NCI-H1105 (cell line): ENCODE measurements around the gene IFTAP.

Experiments used
- DNase-seq: peaks from one replicate; lab custom pipeline; 2025; lab: John Stamatoyannopoulos, UW

IFTAP gene, protein sequence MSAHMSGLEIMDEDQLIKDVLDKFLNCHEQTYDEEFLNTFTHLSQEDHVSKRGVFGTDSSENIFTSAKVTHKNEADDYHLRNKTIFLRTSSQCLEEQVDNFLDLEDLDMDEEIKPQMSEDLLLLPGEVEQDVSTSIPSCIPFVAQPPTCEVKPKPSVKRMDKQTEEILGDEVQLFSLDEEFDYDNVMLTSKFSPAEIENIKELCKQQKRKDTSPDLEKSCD

DNA sequence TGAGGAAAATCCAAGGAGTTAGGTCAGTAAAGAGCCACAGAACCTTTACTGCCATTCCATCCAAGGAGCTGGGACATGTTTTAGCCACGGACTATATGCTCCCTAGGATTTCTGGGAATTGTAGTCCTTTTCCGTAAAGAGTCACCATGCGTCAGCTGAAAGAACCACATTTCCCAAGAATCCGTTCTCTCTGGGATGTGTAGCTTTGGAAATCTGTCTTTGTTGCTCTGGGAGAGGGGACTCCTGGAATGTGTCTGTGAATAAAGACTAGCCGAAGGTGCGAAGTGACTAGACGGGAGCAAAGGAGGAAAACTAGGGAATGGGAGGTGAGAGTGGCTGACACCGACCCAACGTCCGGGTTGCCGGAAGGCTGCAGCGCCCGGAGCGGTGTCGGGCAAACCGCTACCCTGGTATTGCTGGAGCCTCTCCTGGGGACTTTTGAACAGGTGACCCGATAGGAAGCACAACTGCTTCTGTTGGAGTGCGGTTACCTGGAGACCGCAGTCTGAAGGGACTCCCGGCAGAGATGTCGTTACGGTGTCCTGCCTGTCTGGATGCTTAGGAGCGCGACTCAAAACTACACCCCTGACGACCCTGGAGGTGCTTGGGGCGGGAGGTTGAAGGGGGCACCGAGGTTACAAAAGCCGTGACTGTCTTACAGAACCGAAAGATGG, at the start of gene IFTAP:
Gene IFTAP (plus strand): TSS at position 187 of the 674 bp plus-strand sequence. CDS start 15,602 bp downstream, outside the sequence.
- peak; percentile 83 for DNase-seq

DNA sequence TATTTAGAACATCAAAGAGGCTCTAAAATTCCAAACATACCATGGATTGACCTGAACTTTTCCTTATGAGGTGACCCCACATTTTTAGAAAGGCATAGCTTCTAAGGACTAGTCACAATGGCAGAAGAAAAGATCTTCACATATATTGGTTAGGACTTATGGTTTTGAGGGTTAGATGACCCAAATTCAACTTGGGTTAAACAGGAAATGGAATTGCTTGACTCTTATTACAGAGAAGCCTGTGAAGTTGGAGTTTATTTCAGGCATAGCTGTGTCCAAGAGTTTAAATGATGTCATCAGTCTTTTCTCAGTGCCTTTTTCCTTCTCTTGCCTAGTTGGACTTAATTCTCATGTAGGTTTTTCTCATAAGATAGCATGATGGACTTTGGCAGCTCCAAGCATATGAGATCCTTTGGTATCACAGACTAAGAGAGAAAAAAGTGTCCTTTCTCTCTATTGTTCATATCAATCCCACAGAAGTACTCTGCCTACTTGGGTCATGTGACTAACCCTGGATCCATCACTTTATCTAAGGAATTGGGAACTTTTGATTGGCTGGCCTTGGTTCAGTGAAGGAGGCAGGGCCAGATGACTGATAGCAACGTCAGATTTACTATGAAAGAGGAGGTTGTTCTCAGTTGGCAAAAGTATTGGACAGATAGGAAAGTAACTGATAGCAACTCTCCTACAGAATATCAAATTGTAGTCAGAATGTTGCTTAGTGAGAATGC, 43.8 kb upstream of the IFTAP start:
- no peak for DNase-seq

DNA sequence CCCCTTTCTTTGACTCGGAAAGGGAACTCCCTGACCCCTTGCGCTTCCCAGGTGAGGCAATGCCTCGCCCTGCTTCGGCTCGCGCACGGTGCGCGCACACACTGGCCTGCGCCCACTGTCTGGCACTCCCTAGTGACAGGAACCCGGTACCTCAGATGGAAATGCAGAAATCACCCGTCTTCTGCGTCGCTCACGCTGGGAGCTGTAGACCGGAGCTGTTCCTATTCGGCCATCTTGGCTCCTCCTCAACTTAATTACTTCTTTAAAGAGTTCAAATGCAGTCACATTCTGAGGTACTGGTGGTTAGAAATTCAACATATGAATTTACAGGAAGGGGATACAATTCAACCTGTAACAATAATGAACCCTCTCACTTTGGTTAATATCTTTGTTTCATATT, 36.9 kb upstream of the IFTAP start:
- peak; percentile 5 for DNase-seq

DNA sequence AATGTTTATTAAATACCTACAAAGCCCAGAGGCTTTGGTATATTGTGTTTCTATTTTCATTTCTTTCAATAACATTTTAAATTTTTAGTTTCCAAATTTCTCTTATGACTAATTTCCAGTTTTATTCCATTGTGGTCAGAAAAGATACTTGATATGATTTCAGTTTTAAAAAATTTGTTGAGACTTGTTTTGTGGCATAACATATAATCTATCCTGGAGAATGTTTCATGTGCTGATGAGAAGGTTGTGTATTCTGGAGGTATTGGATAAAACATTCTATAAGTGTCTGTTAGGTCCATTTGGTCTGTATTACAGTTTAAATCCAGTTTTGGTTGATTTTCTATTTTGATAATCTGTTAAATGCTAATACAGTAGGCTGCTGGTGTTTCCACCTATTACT, 36.3 kb upstream of the IFTAP start:
- no peak for DNase-seq

DNA sequence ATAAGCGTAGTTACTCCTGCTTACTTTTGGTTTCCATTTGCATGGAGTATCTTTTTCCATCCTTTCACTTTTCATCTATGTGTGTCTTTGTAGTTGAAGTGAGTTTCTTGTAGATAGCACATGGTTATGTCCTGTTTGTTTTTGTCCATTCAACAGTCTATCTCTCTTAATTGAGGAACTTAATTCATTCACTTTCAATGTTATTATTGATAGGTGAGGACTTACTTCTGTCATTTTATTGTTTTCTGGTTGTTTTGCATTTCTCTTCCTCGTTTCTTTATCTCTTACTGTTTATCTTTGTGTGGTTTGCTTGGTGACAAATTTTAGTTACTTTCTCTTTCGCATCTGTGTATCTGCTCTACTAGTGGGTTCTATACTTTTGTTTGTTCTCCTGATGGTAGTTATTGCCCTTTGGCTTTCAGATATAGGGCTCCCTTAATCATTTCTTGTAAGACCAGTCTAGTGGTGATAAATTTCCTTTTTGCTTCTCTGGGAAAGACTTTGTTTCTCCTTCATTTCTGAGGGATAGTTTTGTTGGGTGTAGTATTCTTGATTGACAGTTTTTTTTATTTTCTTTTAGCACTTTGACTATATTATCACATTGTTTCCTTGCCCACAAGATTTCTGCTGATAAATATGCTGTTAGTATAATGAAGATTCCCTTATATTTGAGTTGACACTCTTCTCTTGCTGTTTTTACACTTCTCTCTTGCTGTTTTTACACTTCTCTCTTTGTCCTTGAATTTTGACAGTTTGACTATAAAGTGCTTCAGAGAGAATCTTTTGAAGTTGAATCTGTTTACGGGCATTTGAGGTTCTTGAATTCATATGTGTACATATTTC, 35.5 kb upstream of the IFTAP start:
- DNase-seq, result no peak

DNA sequence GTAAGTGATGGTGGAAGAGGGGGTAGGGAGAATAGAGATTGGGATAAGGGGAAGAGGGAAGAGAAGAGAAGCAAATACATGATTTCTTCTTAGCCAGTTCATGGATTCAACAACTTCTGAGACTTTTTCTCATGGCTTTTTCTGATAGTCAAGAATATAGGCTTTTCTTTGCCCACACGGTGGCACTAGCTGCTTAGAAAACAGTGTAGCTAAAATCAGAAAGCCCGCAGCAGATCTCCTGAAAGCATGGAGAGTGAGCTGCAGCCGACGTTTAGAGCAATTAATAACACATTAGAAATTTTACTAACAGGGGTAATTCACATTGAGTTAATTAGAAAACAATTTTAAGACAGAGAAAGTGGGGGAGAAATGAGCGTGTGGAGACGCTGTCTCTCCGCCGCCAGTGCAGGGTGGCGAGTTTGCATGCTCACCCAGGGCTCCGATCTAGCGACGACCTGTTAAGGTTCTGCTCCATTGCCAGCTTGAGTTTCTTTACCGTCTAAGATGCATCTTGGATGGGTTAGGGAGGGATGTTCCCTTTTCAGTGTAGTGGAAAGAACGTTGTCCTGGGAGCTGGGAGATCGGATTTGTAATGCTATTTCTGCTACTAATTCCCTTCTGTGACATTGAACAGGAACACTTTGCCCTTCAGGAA, 29.8 kb upstream of the IFTAP start:
- peak; percentile 48 for DNase-seq

DNA sequence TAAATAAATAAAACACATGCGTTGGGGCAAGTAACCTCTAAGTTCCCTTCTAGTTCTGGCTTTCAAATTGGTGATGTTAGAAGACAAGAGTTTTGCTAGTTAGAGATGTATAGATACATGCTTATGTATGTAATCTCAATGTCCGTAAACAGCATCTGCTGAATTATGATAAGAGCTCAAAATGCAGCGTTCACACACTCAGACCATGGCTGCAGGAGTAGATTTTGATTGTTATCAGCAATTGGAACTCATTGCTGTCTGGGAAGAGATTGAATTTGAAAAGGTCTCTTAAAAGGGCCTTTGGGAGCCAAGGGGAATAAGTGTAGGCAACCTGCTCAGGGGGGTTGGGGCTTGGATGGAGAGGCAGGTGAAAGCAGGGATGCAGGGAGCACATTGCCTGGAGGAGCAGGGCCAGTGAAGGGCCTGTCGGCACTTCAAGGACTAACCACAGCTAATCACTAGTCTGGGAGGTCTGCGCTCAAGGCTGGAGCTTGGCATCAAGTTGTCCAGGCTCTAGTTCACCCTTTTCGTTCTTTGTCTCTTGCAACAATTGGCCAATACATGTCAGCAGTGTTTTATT, 29.2 kb upstream of the IFTAP start:
- no peak for DNase-seq

DNA sequence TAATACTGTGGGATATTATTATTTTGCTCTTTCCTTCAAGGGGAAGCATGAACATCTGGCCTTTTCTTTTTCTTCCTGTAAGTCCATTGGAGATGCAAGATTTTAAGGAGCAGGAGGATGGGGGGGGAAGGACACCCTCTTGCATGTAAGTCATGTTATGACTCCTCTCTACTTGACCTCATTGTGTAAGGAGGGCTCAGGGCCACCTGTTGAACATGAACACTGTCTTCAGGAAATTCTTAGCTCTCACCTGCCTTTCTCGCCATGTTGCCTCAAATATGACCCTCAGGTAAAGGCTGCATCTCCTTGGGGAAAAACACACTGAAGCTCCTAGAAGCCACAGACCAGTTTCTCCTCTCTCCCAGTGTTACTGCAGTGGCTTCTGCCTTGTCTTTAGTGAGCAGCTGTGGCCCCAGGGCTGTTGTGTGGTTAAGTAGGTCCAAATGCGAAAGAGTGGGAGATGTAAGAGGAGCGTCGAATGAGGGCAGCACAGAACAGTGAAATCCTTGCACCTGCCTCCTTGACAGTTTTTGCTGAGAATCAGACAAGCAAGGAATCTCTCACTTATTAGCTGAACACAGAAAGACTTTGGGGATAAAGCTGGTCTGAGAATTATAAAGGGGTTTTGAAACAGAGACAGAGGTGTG, 27.8 kb upstream of the IFTAP start:
- DNase-seq, result no peak

DNA sequence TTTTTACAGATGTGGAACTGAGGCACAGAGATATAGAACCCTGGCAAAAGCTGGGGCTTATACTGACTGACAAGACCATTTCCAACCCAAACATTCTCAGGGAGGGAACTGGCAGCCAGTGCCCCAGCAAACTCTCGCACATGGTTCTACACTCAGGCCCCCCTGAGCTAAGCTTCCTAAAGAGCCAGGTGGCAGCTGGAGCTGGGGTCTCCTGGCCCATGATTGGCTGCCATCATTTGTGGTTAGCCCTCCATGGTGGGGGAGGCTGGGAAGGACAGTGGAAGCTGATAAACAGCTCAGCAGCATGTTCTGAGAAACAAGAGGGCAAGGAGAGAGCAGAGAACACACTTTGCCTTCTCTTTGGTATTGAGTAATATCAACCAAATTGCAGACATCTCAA, 26.6 kb upstream of the IFTAP start, which contains the start of gene RAG1:
Gene RAG1 (plus strand): TSS at position 314 of the 400 bp plus-strand sequence. CDS start 5,298 bp downstream, outside the sequence.
- no peak for DNase-seq

DNA sequence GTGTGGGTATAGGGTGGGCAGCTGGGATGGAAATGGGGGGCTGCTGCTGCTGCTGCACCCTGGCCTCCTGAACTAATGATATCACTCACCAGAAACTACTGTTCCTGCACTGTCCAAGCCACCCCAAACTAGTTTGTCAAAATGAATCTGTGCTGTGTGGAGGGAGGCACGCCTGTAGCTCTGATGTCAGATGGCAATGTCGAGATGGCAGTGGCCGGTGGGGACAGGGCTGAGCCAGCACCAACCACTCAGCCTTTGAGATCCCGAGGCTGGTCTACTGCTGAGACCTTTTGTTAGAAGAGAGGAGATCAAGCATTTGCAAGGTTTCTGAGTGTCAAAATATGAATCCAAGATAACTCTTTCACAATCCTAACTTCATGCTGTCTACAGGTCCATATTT, 25.2 kb upstream of the IFTAP start:
- DNase-seq, result no peak

DNA sequence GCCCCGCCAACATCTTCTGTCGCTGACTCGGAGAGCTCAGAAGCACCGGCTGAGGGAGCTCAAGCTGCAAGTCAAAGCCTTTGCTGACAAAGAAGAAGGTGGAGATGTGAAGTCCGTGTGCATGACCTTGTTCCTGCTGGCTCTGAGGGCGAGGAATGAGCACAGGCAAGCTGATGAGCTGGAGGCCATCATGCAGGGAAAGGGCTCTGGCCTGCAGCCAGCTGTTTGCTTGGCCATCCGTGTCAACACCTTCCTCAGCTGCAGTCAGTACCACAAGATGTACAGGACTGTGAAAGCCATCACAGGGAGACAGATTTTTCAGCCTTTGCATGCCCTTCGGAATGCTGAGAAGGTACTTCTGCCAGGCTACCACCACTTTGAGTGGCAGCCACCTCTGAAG, 19.8 kb upstream of the IFTAP start:
- DNase-seq, result no peak

DNA sequence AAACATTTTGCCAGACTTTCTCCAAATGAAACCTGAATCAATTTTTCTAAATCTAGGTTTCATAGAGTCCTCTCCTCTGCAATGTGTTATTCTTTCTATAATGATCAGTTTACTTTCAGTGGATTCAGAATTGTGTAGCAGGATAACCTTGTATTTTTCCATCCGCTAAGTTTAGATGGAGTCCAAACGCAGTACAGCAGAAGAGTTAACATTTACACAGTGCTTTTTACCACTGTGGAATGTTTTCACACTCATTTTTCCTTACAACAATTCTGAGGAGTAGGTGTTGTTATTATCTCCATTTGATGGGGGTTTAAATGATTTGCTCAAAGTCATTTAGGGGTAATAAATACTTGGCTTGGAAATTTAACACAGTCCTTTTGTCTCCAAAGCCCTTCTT, 16.9 kb upstream of the IFTAP start:
- no peak for DNase-seq

DNA sequence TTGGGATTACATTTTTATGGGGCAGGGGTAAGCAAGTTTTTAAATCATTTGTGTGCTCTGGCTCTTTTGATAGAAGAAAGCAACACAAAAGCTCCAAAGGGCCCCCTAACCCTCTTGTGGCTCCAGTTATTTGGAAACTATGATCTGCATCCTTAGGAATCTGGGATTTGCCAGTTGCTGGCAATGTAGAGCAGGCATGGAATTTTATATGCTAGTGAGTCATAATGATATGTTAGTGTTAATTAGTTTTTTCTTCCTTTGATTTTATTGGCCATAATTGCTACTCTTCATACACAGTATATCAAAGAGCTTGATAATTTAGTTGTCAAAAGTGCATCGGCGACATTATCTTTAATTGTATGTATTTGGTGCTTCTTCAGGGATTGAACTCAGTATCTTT, 16.4 kb upstream of the IFTAP start:
- no peak for DNase-seq

DNA sequence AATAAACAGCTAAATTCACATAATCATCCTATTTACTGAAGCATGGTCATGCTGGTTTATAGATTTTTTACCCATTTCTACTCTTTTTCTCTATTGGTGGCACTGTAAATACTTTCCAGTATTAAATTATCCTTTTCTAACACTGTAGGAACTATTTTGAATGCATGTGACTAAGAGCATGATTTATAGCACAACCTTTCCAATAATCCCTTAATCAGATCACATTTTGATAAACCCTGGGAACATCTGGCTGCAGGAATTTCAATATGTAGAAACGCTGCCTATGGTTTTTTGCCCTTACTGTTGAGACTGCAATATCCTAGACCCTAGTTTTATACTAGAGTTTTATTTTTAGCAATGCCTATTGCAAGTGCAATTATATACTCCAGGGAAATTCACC, 15.8 kb upstream of the IFTAP start:
- DNase-seq, result no peak

DNA sequence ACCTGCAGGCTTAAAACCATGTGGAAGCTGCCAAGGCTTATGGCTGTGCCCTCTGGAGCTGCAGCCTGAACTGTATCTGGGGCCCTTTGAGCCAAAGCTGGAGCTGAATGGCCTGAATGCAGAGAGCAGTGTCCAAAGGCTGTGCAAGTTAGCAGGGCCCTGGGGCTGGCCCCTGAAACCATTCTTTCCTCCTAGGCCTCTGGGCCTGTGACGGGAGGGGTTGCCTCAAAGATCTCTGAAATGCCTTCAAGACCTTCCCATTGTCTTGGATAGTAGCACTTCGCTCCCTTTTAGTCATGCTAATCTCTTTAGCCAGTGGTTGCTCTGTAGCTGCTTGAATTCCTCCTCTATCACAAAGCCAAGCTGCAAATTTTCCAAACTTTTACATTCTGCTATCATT, 12.8 kb upstream of the IFTAP start:
- DNase-seq, result no peak

DNA sequence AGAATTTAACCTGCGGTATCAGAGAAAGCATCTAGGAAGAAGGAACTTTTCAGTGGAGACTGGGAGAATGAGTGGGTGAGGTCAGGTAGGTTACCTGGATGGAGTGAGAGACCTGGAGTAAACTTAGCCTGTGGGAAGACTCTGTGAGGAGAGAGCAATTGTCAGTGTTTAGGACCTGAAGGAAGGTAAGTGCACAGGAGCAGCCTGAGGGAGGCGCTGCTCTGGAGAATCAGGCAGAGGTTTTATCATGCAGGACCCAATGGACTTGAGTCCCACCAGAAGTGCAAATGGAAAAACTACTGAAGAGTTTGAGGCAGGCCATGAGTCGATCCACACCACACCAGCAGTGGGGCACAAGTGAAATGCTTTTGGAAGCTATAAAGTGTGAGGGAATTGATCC, 10.6 kb upstream of the IFTAP start:
- DNase-seq, result no peak

DNA sequence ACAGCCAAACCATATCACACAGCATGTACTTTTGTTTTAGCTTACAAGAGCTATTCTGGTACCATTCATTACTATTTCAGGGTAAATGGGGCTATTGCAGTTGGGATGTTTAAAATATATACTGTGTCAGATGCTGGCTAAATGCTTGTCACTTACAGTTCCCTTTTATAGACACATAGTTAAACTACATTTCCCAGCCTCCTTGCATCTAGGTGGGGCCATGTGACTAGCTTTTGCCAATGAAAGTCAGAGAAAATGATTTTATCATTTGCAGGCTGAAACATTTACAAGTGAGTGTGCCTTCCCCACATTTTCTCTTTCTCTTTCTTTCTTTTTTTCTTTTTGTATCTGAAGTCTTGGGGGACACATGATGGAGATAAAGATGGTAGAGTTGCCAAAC, 7.8 kb upstream of the IFTAP start:
- no peak for DNase-seq

DNA sequence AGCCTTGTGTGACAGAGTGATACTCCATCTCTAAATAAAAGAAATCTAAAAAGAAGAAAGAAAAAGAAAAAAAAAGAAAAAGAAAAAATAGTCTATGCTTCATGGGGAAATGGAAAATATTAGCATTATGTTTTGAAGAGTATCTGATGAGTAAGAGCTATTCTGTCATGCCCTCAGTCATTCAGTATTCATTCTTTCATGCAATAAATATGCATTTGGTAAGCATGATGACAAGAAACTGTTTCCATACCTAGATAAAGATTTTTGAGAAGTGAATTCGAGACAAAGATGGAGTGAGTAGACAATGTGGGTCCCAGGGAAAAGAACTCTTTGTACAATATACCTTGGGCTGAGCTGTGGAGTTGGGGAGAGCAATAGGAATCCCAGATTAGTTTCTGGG, 6.2 kb upstream of the IFTAP start:
- no peak for DNase-seq

DNA sequence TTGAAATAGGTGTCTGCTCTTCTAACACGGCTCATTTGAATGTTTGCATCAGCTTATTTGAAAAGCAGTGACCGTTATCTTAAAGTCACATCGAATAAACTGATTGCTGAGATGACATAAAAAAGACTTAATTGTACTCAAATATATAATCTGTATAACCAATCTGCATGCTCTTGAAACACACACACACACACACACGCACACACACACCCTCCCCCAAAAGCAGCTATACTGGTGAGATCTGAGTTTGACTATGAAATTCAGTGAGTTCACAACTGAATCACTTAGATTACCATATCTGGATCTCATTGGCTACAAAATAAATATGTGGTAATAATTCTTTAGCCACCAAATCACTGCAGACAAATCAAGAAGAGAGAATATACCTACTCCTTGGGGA, 3.8 kb upstream of the IFTAP start:
- no peak for DNase-seq

DNA sequence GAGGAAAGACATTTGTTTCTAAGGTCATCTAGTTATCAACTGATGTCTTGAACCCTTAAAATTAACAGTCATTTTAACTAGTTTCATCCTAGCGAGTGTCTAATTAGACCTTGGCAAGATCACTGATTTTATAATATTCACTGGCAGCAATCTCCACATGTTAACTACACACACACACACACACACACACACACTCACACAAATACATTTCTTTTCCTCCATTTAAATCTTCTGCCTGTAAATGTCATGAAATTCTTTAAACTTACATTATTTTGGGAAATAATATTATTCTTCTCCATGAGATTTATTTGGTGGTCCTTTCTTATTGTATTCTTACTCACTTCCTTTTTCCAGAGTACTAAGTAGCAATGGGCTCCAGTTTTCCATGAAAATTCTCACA, 2.9 kb upstream of the IFTAP start:
- DNase-seq, result no peak

DNA sequence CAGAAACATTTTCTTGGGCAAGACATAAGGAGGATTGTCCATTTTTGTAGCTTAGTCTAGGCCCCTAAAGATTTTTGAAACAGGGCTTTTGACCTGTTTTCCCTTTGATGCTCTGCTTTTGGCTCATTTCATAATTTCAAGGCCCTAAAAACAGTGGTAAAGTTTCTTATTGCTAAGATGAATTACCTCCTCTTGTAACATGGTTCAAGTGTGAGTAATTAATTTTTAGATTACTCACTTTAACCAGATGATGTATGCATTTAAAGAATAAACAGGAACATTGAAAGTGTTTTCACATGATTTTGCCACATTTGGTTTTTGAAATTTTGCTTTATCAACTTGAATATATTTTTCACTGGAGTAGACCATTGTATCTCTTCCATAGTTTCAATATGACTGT, 2.6 kb downstream of the IFTAP start:
- no peak for DNase-seq
